Measurements from ENCODE around the gene TBC1D24. TPM values are rescaled to one million over a fixed set of nuclear protein-coding genes. Genes with fewer than 3 reads are reported as not detected.
A peak's percentile ranks its signal among the peaks of the same experiment; 100 is the strongest.

Gene TBC1D24
- total RNA-seq, 8 experiments from 2014 or later: 12.3 to 23.5 (median 14.7) TPM

DNA sequence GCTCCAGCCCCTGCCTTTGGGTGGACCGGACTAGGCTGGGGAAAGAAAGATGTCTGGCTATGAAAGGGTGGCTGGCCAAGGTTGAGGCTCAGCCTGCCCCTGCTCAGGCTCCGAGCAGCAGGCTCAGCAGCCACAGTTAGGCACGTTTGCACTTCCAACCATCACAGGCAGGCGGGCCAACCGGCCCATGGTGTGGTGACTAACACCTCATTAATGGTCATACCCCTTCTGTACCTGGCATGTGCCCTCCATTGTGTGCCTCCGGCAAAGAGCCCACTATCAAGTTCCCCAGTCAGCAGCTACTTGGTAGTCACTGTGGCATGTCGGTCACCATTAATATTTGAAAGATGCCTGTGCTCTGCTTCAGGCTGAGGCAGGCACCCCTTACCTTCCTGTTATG lies 6.7 kb downstream of the TBC1D24 start:
- in situ Hi-C loops (cut with MboI; ENCODE audit: low pct_unique_long_range_greater_than_20kb in 2 of 9, low sequenced_read_pairs in 9 of 9, unreplicated experiment in 9 of 9): loop anchor here in 1 of 9 experiments (25.0 kb wide), 1 partner anchor 144 kb away; the partner anchor contains the start of gene ABCA3
- no peak overlapping the region for H3K27ac ChIP-seq
- peaks cover 4 to 9% of the 10 kb centered on the region in 2 donors for H3K4me1 ChIP-seq (replicated peaks in 1 of 2)
- no peak for ATAC-seq (replicated peaks in 6 of 8)
- no peak overlapping the region for H3K4me3 ChIP-seq
- 63 to 100% (median 82%) methylated on average over 2 to 5 of the region's 7 CpGs; no CpG with 5 or more reads in 4 of the 10 experiments for WGBS, 10 experiments

DNA sequence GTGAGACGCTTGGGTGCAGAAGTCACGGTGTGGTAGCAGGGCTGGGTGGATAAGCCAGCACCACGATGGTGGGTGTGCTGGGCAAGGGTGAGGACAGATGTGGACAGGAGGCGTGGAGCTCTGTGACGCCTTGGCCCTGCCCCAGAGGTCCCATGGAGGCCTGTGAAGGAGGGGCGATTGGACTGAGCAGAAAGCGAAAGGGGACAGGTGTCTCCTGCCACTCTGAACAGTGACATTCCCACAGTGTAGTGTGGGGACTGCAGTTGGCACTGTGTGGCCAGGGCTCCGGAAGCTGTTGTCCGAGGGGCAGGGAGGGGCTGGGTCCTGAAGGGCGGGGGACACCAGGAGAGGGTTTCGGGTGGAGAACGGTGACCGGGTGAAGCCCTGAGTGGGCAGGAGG lies 7.3 kb downstream of the TBC1D24 start:
- Histone ChIP-seq H3K27ac (no peak overlapping the region), H3K4me1 (replicated peaks in 1 of 2) (peaks cover 3 to 13% of the 10 kb centered on the region in 2 donors), H3K4me3 (no peak overlapping the region)
- in situ Hi-C loops (cut with MboI; ENCODE audit: low pct_unique_long_range_greater_than_20kb in 2 of 9, low sequenced_read_pairs in 9 of 9, unreplicated experiment in 9 of 9): loop anchor here in 1 of 9 experiments (25.0 kb wide), 1 partner anchor 145 kb away; the partner anchor contains the start of gene ABCA3
- WGBS, 10 experiments: 18 to 93% (median 80%) methylated on average over 1 to 6 of the region's 13 CpGs; no CpG with 5 or more reads in 7 of the 10 experiments
- peak in 1 of 8 experiments; percentile 5 for ATAC-seq (replicated peaks in 6 of 8)

DNA sequence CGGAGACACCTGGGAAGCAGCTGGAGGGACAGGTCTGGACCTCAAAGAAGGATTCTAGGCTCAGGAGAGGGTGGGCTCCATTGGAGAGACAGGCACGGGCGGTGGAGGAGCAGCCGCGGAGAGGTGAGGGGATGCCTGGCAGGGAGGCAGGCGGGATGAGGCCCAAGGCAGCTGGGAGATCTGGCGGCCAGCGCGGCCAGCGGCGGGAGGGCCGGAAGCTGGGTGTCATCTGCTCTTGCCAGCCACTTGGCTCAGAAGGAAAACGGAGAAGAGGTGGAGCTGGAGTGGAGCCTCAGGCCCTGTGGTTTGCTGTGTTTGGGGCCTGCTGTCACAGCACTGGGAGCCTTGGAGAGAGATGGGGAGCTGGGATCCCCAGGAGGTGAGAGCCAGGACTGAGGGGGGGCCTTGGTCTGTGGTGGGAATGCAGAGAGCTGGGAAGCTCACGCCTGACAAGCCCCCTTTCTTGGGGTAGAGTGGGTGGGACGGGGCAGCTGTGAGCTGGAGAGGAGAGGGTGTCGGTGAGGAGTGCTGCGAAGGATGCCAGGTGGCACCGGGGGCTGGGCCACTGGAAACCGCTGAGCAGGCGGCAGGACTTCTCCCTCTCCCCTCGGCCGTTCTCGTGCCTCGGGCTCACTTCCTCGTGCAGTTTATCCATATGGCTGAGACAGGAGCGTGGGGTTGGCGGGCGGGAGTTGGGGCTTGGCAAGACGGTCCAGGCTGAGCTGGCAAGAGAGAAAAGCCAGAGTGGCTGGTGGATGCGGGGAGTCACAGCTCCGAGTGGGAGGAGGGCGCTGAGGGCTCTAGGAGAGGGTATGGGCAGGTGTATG lies 8.0 kb downstream of the TBC1D24 start:
- in situ Hi-C loops (cut with MboI; ENCODE audit: low pct_unique_long_range_greater_than_20kb in 2 of 9, low sequenced_read_pairs in 9 of 9, unreplicated experiment in 9 of 9): loop anchor here in 1 of 9 experiments (25.0 kb wide), 1 partner anchor 146 kb away; the partner anchor contains the start of gene ABCA3
- peak in 7 of 8 experiments; percentile 7 to 94 (median 24) for ATAC-seq (replicated peaks in 6 of 8)
- WGBS, 10 experiments: 0 to 100% (median 45%) methylated on average over 1 to 5 of the region's 32 CpGs; no CpG with 5 or more reads in 6 of the 10 experiments
- Histone ChIP-seq H3K4me1 (replicated peaks in 1 of 2) (peaks cover 3 to 15% of the 10 kb centered on the region in 2 donors), H3K27ac (no peak overlapping the region), H3K4me3 (no peak overlapping the region)

DNA sequence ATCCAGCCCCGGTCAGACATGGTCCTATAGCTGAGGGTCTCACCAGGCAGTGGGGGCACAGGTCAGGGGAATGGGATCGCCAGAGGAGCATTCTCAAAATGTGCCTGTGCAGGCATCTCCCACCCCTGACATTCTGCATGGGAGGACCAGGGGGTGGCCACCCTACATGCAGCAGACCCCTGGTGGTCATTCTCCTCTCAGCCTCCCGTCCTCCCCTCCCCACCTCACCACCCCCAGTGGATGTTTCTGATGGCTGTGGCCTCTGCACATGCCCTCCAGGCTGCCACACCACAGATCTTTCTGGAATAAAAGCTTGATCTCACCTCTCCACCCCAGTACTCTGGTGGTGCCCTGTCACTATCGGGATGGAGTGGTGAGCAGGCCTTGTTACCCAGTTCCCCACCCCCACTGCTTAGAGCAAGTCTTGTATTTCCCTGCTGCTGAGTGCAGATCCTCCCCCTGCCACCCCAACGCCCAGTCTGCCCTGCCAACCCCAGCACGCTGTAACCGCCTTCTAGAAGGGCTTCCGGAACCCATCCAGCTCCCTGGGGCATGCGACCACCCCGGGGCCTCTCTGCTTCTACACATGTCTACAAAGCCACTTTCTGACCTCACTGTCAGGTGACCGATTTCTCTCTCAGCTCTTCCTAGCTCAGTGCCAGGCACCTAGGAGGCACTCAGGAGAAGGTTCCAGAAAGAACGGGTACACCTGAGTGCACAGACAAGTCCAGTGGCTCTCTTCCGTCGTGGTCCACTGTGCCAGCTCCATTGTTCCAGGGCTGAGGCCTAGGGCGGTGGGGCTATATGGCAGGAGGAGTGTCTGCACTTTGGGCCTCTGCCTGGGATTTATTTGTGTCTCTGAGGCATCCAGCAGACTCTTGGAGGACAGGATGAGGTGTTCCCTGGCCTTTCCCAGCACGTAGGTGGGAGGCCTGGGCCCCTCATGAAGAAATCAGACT lies 9.3 kb downstream of the TBC1D24 start:
- Histone ChIP-seq H3K4me3 (no peak overlapping the region), H3K4me1 (replicated peaks in 1 of 2) (peaks cover 3 to 15% of the 10 kb centered on the region in 2 donors), H3K27ac (no peak overlapping the region)
- 80 to 100% (median 89%) methylated on average over 1 to 8 of the region's 16 CpGs; no CpG with 5 or more reads in 4 of the 10 experiments for WGBS, 10 experiments
- in situ Hi-C loops (cut with MboI; ENCODE audit: low pct_unique_long_range_greater_than_20kb in 2 of 9, low sequenced_read_pairs in 9 of 9, unreplicated experiment in 9 of 9): loop anchor here in 1 of 9 experiments (25.0 kb wide), 1 partner anchor 147 kb away; the partner anchor contains the start of gene ABCA3
- ATAC-seq (replicated peaks in 6 of 8): no peak

DNA sequence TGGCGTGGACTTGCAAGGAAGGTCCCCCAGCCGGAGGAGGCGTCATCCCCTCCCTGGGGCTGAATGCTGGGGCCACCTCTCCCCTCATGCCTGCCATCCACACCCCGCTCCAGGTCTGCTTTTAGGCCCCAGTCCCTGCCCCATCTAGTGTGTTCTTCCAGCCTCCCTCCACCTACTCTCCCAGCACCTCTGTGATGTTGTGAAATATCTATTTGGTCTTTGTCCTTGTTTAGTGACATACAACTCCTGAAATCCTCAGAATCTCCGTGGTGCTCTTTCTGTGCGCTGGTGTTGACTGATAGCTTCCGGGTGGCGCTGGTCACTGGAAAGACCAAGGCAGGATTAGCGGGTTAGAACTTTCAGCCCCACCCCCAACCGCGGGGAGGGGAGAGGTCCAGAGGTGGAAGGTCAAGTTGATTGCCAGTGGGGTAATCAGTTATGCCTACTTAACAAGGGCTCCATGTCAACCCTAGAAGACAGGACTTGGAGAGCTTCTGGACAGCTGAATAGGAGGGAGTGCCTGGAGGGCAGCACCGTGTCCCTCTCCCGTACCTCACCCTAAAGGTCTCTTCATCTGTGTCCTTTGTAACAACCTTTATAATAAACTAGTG lies 10.1 kb downstream of the TBC1D24 start:
- ATAC-seq (replicated peaks in 6 of 8): no peak
- no peak overlapping the region for H3K27ac ChIP-seq
- H3K4me1 ChIP-seq (replicated peaks in 1 of 2): peaks cover 3 to 15% of the 10 kb centered on the region in 2 donors
- H3K4me3 ChIP-seq: no peak overlapping the region
- in situ Hi-C loops (cut with MboI; ENCODE audit: low pct_unique_long_range_greater_than_20kb in 2 of 9, low sequenced_read_pairs in 9 of 9, unreplicated experiment in 9 of 9): loop anchor here in 1 of 9 experiments (25.0 kb wide), 1 partner anchor 148 kb away; the partner anchor contains the start of gene ABCA3
- WGBS, 10 experiments: 67 to 100% (median 82%) methylated on average over 4 to 8 of the region's 13 CpGs; no CpG with 5 or more reads in 5 of the 10 experiments

DNA sequence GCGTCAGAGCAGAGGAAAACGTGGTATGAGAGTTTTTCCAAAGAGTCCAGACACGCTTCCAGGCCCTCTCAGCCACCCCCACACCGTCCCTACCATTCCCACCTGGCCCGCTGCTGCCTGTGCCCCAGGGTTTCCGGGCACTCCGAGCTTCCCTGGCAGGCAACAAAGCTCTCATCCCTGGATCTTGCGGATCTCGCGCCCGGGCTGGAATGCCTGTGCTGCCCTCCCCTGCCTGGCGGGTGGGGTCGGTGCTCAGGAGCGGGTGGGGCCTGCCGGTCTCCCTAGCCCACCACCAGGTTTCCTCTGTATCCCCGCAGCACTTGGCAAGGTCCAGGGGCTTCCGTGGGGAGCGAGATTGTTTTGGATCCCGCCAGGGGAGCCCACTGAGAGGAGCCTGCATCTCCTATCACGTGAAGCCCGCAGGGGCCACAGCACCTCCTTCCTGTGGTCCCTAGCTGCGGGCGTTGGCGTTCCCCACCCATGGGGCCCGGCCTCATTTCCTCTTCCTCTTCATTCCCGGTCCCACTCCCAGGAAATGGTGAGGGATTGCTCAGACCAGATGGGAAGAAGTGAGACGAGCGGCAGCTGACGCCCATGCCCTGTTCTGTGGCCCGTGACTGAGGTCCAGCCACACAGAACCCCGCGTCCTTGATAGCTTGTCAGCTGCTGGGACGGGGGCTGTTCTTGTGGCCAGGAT lies 11.0 kb downstream of the TBC1D24 start:
- no peak overlapping the region for H3K4me3 ChIP-seq
- ATAC-seq (replicated peaks in 6 of 8): peak in 1 of 8 experiments; percentile 13
- H3K27ac ChIP-seq: no peak overlapping the region
- WGBS, 10 experiments: 30 to 93% (median 82%) methylated on average over 2 to 13 of the region's 33 CpGs; no CpG with 5 or more reads in 6 of the 10 experiments
- in situ Hi-C loops (cut with MboI; ENCODE audit: low pct_unique_long_range_greater_than_20kb in 2 of 9, low sequenced_read_pairs in 9 of 9, unreplicated experiment in 9 of 9): loop anchor here in 1 of 9 experiments (25.0 kb wide), 1 partner anchor 149 kb away; the partner anchor contains the start of gene ABCA3
- H3K4me1 ChIP-seq (replicated peaks in 1 of 2): peaks cover 3 to 15% of the 10 kb centered on the region in 2 donors

DNA sequence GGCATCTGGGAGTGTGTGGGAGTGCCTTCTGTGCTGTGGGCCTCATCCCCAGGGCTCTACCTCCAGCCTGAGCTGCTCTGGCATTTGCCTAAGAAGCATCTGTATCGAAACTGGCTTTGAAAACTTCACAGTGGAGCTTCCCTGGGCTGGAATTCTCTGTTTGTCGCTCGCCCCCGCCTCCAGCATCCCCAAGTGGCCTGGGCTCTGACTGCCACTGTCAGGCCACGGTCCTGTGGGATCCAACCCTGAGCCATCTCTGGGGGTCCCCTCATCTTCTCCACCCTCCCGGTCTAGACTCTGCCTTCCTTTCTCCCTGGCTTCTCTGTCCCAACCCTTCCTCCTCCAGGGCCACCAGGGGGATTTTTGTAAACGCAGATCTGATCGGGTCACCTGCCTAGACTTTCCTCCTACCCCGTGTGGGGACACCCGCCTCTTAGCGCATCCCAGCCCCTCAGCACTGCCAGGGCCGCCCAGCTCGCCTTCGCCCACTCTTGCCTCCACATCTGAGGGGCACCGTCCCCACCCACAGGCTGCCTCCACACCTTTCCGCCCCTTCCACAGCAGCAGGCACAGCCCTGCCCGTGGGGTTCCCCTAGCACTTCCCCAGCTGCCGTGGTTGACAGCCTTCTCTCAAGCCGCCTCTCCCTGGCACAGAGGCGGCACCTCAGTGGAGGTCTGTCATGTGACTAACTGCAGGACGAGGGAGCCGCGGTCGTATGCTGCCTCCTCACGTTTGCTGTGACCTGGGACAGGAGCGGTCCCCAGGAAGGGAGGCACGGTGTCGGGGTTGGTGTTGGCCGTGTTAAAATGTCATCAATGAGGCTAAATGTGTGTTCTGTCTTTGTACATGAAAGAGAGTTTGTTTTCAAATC lies 12.0 kb downstream of the TBC1D24 start:
- in situ Hi-C loops (cut with MboI; ENCODE audit: low pct_unique_long_range_greater_than_20kb in 2 of 9, low sequenced_read_pairs in 9 of 9, unreplicated experiment in 9 of 9): loop anchor here in 1 of 9 experiments (25.0 kb wide), 1 partner anchor 150 kb away; the partner anchor contains the start of gene ABCA3
- 23 to 100% (median 55%) methylated on average over 4 to 13 of the region's 29 CpGs; no CpG with 5 or more reads in 6 of the 10 experiments for WGBS, 10 experiments
- Histone ChIP-seq H3K4me3 (no peak overlapping the region), H3K27ac (no peak overlapping the region), H3K4me1 (replicated peaks in 1 of 2) (peaks cover 3 to 15% of the 10 kb centered on the region in 2 donors)
- ATAC-seq (replicated peaks in 6 of 8): peak in 7 of 8 experiments; percentile 5 to 81 (median 76)

DNA sequence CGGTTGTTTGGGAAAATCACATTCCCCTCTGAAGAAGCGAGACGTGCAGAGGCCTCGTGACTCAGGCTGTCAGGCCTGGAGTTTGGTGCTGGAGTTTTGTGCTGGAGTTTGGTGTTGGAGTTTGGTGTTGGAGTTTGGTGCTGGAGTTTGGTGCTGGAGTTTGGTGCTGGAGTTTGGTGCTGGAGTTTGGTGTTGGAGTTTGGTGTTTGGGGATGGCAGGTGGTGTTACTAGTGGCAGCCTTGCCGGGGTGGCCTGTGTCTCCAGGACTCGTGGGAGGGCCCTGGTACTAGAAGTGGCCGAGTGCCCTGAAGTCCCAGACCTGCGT lies 12.6 kb downstream of the TBC1D24 start:
- no peak overlapping the region for H3K4me3 ChIP-seq
- 20 to 100% (median 81%) methylated on average over 1 to 5 of the region's 8 CpGs; no CpG with 5 or more reads in 6 of the 10 experiments for WGBS, 10 experiments
- peak in 1 of 8 experiments; percentile 6 for ATAC-seq (replicated peaks in 6 of 8)
- no peak overlapping the region for H3K27ac ChIP-seq
- in situ Hi-C loops (cut with MboI; ENCODE audit: low pct_unique_long_range_greater_than_20kb in 2 of 9, low sequenced_read_pairs in 9 of 9, unreplicated experiment in 9 of 9): loop anchor here in 1 of 9 experiments (25.0 kb wide), 1 partner anchor 150 kb away; the partner anchor contains the start of gene ABCA3
- H3K4me1 ChIP-seq (replicated peaks in 1 of 2): peaks cover 3 to 15% of the 10 kb centered on the region in 2 donors

DNA sequence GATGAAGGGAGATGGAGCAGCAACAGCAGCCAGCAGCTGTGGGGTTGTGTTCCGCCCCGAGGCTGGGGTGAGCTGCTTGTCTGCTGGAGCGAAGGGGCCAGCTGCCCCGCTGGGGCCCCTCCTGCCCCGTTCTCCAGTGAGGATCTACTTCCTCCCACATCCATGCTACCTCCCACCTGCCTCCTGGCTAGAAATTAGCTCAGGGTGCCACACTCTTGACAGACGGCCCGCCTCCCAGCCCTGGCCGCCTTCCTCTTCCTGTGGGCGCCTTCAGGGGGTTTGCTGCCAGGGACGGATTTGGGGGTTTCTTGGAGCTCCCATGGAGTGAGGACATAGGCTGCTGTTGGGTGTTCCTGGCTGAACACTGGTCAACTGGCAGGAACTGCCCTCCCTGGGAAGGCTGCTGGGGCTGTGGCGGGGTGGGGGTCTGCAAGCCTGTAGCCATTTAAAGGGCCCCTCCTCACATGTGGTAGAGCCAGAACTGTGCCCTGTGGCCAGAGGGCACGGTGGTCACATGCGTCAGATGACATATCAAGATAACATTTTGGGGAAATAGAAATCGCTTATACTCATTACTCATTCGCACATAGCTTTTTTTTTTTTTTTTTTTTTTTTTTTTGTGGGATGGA lies 13.1 kb downstream of the TBC1D24 start:
- in situ Hi-C loops (cut with MboI; ENCODE audit: low pct_unique_long_range_greater_than_20kb in 2 of 9, low sequenced_read_pairs in 9 of 9, unreplicated experiment in 9 of 9): loop anchor here in 1 of 9 experiments (25.0 kb wide), 1 partner anchor 151 kb away; the partner anchor contains the start of gene ABCA3
- no peak overlapping the region for H3K4me3 ChIP-seq
- no peak overlapping the region for H3K27ac ChIP-seq
- 60 to 100% (median 83%) methylated on average over 1 to 4 of the region's 15 CpGs; no CpG with 5 or more reads in 1 of the 10 experiments for WGBS, 10 experiments
- ATAC-seq (replicated peaks in 6 of 8): peak in 1 of 8 experiments; percentile 18
- H3K4me1 ChIP-seq (replicated peaks in 1 of 2): peaks cover 3 to 15% of the 10 kb centered on the region in 2 donors

DNA sequence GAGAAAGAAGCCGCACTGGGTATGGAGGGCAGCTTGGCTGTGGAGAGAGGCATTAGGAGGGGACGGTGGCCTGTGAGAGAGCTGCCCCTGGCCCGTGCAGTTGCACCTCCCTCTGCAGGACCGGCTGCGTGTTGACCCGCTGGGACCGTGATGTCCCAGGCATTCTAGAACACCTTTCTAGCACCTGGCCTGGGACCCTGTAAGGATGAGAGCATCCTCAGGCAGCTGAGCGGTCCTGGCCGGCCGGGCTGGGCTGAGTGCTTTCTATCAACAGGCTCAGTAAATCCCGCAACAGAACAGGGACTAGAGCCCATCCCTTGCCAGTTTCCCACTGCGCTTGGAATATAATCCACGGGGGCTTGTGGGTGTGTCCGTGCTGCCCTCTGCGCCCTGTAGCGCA lies 14.7 kb downstream of the TBC1D24 start:
- Histone ChIP-seq H3K27ac (no peak overlapping the region), H3K4me3 (no peak overlapping the region), H3K4me1 (replicated peaks in 1 of 2) (peaks cover 3 to 15% of the 10 kb centered on the region in 2 donors)
- WGBS, 10 experiments: 83 to 97% (median 89%) methylated on average over 2 to 7 of the region's 16 CpGs; no CpG with 5 or more reads in 4 of the 10 experiments
- ATAC-seq (replicated peaks in 6 of 8): no peak
- in situ Hi-C loops (cut with MboI; ENCODE audit: low pct_unique_long_range_greater_than_20kb in 2 of 9, low sequenced_read_pairs in 9 of 9, unreplicated experiment in 9 of 9): loop anchor here in 1 of 9 experiments (25.0 kb wide), 1 partner anchor 152 kb away; the partner anchor contains the start of gene ABCA3
